LNCaP clone FGC (cell line): Measurements from ENCODE around the gene GNAT2.

Experiments
- DNase-seq: peaks from one replicate; pipeline ENCODE4 v3.0.0-alpha.2; 2011; ENCODE audit warnings: low read depth
- H3K4me3 ChIP-seq: 2 replicates; pipeline ENCODE4 v1.5.1; 2011; ENCODE audit warnings: mild to moderate bottlenecking, low read depth, low read length, control low read depth
- TF ChIP-seq, protein P1 (sequence below): IDR thresholded peaks from 2 replicates; pipeline ENCODE4 v1.5.1; 2012; ENCODE audit warnings: mild to moderate bottlenecking; ENCODE audit not compliant: control insufficient read depth, insufficient read depth; ENCODE audit errors: extremely low read depth

GNAT2 gene

GRCh38 chr1:109616391-109616790, 3.0 kb downstream of the GNAT2 start:
- TF ChIP-seq, protein P1, sequence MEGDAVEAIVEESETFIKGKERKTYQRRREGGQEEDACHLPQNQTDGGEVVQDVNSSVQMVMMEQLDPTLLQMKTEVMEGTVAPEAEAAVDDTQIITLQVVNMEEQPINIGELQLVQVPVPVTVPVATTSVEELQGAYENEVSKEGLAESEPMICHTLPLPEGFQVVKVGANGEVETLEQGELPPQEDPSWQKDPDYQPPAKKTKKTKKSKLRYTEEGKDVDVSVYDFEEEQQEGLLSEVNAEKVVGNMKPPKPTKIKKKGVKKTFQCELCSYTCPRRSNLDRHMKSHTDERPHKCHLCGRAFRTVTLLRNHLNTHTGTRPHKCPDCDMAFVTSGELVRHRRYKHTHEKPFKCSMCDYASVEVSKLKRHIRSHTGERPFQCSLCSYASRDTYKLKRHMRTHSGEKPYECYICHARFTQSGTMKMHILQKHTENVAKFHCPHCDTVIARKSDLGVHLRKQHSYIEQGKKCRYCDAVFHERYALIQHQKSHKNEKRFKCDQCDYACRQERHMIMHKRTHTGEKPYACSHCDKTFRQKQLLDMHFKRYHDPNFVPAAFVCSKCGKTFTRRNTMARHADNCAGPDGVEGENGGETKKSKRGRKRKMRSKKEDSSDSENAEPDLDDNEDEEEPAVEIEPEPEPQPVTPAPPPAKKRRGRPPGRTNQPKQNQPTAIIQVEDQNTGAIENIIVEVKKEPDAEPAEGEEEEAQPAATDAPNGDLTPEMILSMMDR, result no peak
- no peak overlapping the region for H3K4me3 ChIP-seq
- DNase-seq, result no peak

- TF ChIP-seq, protein P1, result no peak
- DNase-seq, result no peak
- no peak overlapping the region for H3K4me3 ChIP-seq
Measured at GRCh38 chr1:109615879-109616278, 3.5 kb downstream of the GNAT2 start.

- DNase-seq, result no peak
- H3K4me3 ChIP-seq, result no peak overlapping the region
- TF ChIP-seq, protein P1, result no peak
Measured at GRCh38 chr1:109613361-109614147, 5.9 kb downstream of the GNAT2 start.

DNA sequence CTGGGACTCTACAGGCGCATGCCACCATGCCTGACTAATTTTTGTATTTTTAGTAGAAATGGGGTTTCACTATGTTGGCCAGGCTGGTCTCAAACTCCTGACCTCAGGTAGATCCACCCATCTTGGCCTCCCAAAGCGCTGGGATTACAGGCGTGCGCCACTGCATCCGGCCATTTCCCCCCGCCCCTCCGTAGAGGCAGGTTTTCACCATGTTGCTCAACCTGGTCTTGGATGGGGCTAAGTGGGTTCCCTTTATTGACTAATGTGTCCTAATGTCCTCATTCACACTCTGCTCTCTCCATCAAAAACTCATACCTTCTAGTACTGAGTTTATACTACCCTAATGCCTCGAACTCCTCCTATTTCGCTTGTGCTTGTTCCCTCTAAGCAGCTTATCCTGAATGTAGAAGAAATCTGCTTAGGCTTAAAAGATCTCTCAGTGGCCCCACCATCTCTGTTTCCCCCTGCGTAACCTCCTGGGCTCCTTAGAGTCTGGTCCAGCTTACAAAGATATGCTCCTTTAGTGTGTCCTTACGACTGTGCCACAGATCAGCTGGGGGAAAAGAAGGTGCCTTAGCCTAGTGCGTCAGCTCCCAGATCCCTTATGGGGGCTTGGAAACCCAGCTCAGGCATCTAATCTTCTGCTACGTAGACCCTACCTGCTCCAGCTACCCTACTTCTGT, 8.0 kb downstream of the GNAT2 start:
- TF ChIP-seq, protein P1, result no peak
- no peak for DNase-seq

DNA sequence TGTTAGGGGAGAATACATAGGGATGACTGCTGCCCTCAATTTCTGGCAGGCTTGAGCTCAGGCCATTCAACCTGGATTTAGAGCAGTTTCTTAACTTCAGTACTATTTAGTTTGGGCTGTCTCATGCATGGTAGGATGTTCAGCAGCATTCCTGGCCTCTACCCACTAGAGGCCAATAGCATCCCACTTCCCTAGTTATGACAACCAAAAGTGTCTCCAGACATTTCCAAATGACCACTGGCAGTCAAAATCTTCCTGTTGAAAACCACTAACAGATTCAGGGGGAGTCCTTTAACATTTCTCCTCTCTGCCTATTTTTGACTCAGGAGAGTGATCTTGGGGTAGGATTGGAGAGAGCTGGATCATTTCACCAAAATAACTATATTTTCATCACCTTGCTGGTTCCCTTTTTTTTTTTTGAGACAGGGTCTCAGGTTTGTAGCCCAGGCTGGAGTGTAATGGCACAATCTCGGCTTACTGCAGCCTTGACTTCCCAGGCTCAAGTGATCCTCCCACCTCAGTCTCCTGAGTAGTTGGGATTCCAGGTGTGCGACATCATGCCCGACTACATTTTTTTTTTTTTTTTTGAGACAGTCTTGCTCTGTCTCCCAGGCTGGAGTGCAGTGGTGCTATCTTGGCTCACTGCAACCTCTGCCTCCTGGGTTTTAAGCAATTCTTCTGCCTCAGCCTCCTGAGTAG, 8.7 kb downstream of the GNAT2 start:
- no peak for DNase-seq
- no peak overlapping the region for H3K4me3 ChIP-seq
- TF ChIP-seq, protein P1, result no peak

More for the DNA sequence above, 8.0 kb downstream of the GNAT2 start:
- no peak overlapping the region for H3K4me3 ChIP-seq

GRCh38 chr1:109609881-109610280, 9.5 kb downstream of the GNAT2 start:
- TF ChIP-seq, protein P1, result no peak
- H3K4me3 ChIP-seq, result no peak overlapping the region
- no peak for DNase-seq
